HG03280 (cell line): ENCODE measurements around the gene BROX.
A peak's percentile ranks its signal among the peaks of the same experiment; 100 is the strongest.
"Not testable (repeated sequence)": the region's sequence is repeated elsewhere in the genome, so short reads cannot be mapped to it uniquely, and the experiment has no call there.

Source experiments
- ATAC-seq: cut with Tn5 transposase; IDR thresholded peaks from one replicate; pipeline ENCODE4 v1.9.1; 2021; ENCODE audit warnings: mild to moderate bottlenecking, moderate library complexity; ENCODE audit not compliant: unreplicated experiment

The BROX gene

GRCh38 chr1:222730866-222731265 lies 18.5 kb downstream of the BROX start:
- no peak for ATAC-seq

GRCh38 chr1:222732216-222733159 lies 20.1 kb downstream of the BROX start:
- ATAC-seq: peak; percentile 99

- ATAC-seq: no peak
Observed at GRCh38 chr1:222734740-222735139, 22.4 kb downstream of the BROX start.

GRCh38 chr1:222736470-222736869 lies 24.1 kb downstream of the BROX start:
- no peak for ATAC-seq

- no peak for ATAC-seq
Observed at GRCh38 chr1:222736972-222737371, 24.6 kb downstream of the BROX start, which contains the start of gene FAM177B. Gene FAM177B (plus strand): TSS chr1:222737202. CDS start chr1:222746546, 9,344 bp downstream.

- no peak for ATAC-seq
Observed at GRCh38 chr1:222739465-222739864, 27.1 kb downstream of the BROX start.

- no peak for ATAC-seq
Observed at GRCh38 chr1:222739929-222740328, 27.6 kb downstream of the BROX start.

GRCh38 chr1:222741630-222742457 lies 29.5 kb downstream of the BROX start:
- ATAC-seq: not testable (repeated sequence)

GRCh38 chr1:222749927-222750326 lies 37.6 kb downstream of the BROX start:
- no peak for ATAC-seq

- ATAC-seq: peak; percentile 80
Observed at GRCh38 chr1:222750651-222751050, 38.3 kb downstream of the BROX start.

- ATAC-seq: no peak
Observed at GRCh38 chr1:222751255-222751654, 38.9 kb downstream of the BROX start.

- ATAC-seq: no peak
Observed at GRCh38 chr1:222754366-222755139, 42.2 kb downstream of the BROX start.

GRCh38 chr1:222757646-222758268 lies 45.4 kb downstream of the BROX start:
- no peak for ATAC-seq

GRCh38 chr1:222759451-222760035 lies 47.2 kb downstream of the BROX start:
- ATAC-seq: no peak

GRCh38 chr1:222761083-222761482 lies 48.7 kb downstream of the BROX start:
- no peak for ATAC-seq

- not testable (repeated sequence) for ATAC-seq
Observed at GRCh38 chr1:222762178-222762577, 49.8 kb downstream of the BROX start.

GRCh38 chr1:222767152-222767571 lies 54.8 kb downstream of the BROX start:
- no peak for ATAC-seq

- ATAC-seq: no peak
Observed at GRCh38 chr1:222768592-222768991, 56.2 kb downstream of the BROX start.

GRCh38 chr1:222769181-222769580 lies 56.8 kb downstream of the BROX start:
- ATAC-seq: no peak
